Spleen (tissue), 7 donors: ENCODE results near the gene RAB1A.

ENCODE experiments used
- POLR2A ChIP-seq, 3 donors: fragments of 450-650 bp; IDR thresholded peaks; one replicate each; pipeline ENCODE4 v1.5.1; 2017; ENCODE audit warnings: antibody characterized with exemption in 3 of 3, mild to moderate bottlenecking in 1 of 3
- POLR2AphosphoS5 ChIP-seq, 3 donors: sonication (generic); formaldehyde crosslinking; IDR thresholded peaks; one replicate each; pipeline ENCODE4 v1.5.1; 2017; ENCODE audit warnings: antibody characterized with exemption in 3 of 3
- TF ChIP-seq, protein P1 (sequence below), 11 experiments: fragments of 200-600 bp in 7 of 11; fragments of 450-650 bp in 4 of 11; sonication (generic) in 4 of 11; IDR thresholded peaks in 8 of 11; conservative IDR thresholded peaks in 3 of 11; 1 replicate in 7 of 11; 2 replicates in 4 of 11; pipeline versions ENCODE4 v1.4.0 to v1.8.0; 2016 to 2021; ENCODE audit warnings: antibody characterized with exemption in 11 of 11, inconsistent platforms in 4 of 11, mild to moderate bottlenecking in 1 of 11
- donor health status: DM: no; HTN: no; CAD: no; lungs with moderate emphysema.
- donor health status: DM: no; HTN: no; CAD: no.
- donor health status: DM: no; HTN: no; CAD: no.

DNA sequence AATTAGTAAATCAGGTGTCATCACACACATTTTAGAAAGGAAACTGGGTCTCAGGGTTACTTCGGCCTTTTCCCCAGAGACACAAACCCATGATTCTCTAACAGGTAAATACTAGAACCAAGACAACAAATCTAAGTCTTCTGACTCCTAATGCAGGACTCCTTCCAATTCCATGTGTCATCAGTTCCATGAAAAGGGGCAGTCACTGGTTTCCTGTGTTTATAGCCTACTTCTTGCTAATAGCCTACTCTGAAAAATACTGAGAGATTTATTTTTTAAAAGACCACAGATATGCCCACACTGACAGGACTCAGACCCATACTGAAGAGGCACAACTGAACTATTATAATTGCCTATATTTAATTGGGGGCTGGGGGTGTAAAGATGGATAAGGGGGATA, 33.0 kb downstream of the RAB1A start:
- no peak for TF ChIP-seq POLR2A (IDR thresholded peaks at IDR 0.05)
- TF ChIP-seq, protein P1, sequence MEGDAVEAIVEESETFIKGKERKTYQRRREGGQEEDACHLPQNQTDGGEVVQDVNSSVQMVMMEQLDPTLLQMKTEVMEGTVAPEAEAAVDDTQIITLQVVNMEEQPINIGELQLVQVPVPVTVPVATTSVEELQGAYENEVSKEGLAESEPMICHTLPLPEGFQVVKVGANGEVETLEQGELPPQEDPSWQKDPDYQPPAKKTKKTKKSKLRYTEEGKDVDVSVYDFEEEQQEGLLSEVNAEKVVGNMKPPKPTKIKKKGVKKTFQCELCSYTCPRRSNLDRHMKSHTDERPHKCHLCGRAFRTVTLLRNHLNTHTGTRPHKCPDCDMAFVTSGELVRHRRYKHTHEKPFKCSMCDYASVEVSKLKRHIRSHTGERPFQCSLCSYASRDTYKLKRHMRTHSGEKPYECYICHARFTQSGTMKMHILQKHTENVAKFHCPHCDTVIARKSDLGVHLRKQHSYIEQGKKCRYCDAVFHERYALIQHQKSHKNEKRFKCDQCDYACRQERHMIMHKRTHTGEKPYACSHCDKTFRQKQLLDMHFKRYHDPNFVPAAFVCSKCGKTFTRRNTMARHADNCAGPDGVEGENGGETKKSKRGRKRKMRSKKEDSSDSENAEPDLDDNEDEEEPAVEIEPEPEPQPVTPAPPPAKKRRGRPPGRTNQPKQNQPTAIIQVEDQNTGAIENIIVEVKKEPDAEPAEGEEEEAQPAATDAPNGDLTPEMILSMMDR (IDR thresholded peaks at IDR 0.05 in 8 of 11, conservative IDR thresholded peaks at IDR 0.05 in 3 of 11): no peak
- TF ChIP-seq POLR2AphosphoS5 (IDR thresholded peaks at IDR 0.05): no peak
